Neural cell (in vitro differentiated cells): ENCODE measurements around the gene ZNF503.

Source experiments
- EZH2 ChIP-seq: fragments of 200-600, 300-800 bp; shearing (Covaris generic), sonication (generic); IDR thresholded peaks from 2 replicates; pipeline ENCODE4 v1.6.1; 2014; ENCODE audit warnings: antibody characterized with exemption, low read length, borderline replicate concordance, mild to moderate bottlenecking; ENCODE audit not compliant: insufficient read depth, poor library complexity, severe bottlenecking
- MXI1 ChIP-seq: fragments of 450-650 bp; conservative IDR thresholded peaks from 2 replicates; pipeline ENCODE4 v1.6.1; 2014; ENCODE audit warnings: antibody characterized with exemption, mild to moderate bottlenecking; ENCODE audit not compliant: poor library complexity, severe bottlenecking
- POLR2AphosphoS5 ChIP-seq: IDR thresholded peaks from 2 replicates; pipeline ENCODE4 v1.6.1; 2012
- TAF1 ChIP-seq: IDR thresholded peaks from 2 replicates; pipeline ENCODE4 v1.6.1; 2012; ENCODE audit warnings: low read depth
- TF ChIP-seq, protein P1 (sequence below): fragments of 450-650 bp; IDR thresholded peaks from 2 replicates; pipeline ENCODE4 v1.5.1; 2014; ENCODE audit warnings: antibody characterized with exemption, mild to moderate bottlenecking, moderate library complexity; ENCODE audit not compliant: poor library complexity, severe bottlenecking

DNA sequence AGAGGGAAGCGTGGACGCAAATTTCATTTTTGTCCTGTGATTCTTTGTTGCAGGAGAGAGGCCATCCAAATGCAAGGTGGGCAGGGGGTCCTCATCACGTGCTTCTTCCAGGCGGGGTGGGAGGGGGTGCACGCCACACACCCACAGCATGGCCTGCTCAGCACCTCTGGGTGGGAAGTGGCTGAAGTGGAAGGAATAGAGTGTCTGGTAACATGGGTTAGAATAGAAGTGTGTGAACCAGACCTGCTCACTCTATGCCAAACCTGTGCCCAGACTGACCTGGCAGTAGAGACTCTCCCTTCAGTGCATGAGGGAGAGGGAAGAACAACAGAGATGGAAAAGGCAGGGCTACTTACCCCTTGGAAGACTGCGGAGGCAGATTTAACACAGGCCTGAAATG is 21.7 kb downstream of the ZNF503 start:
- TF ChIP-seq, protein P1, sequence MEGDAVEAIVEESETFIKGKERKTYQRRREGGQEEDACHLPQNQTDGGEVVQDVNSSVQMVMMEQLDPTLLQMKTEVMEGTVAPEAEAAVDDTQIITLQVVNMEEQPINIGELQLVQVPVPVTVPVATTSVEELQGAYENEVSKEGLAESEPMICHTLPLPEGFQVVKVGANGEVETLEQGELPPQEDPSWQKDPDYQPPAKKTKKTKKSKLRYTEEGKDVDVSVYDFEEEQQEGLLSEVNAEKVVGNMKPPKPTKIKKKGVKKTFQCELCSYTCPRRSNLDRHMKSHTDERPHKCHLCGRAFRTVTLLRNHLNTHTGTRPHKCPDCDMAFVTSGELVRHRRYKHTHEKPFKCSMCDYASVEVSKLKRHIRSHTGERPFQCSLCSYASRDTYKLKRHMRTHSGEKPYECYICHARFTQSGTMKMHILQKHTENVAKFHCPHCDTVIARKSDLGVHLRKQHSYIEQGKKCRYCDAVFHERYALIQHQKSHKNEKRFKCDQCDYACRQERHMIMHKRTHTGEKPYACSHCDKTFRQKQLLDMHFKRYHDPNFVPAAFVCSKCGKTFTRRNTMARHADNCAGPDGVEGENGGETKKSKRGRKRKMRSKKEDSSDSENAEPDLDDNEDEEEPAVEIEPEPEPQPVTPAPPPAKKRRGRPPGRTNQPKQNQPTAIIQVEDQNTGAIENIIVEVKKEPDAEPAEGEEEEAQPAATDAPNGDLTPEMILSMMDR: no peak
- TF ChIP-seq EZH2 (no peak), TAF1 (no peak), MXI1 (no peak), POLR2AphosphoS5 (no peak)
